Breast epithelium (tissue), 4 donors: ENCODE measurements around the gene MDK. TPM values are rescaled to one million over a fixed set of nuclear protein-coding genes. Genes with fewer than 3 reads are reported as not detected.

Experiments used
- DNase-seq, 2 donors: peaks; one replicate each; pipeline ENCODE4 v3.0.0-alpha.2; 2019; ENCODE audit warnings: low spot score in 2 of 2
- H3K27ac ChIP-seq, 2 donors: fragments of 200-600 bp; sonication (generic) in 1 of 2; one replicate each; pipeline ENCODE4 v1.5.1; 2016 to 2019; ENCODE audit warnings: mild to moderate bottlenecking in 1 of 2
- H3K27me3 ChIP-seq, 2 donors: fragments of 200-600 bp; sonication (generic) in 1 of 2; one replicate each; pipeline versions ENCODE4 v1.5.1 to v1.6.0; 2017 to 2019; ENCODE audit warnings: control low read depth in 1 of 2, mild to moderate bottlenecking in 1 of 2
- H3K36me3 ChIP-seq: fragments of 200-600 bp; one replicate; pipeline ENCODE4 v1.5.1; 2019
- H3K4me1 ChIP-seq, 2 donors: fragments of 200-600 bp; sonication (generic); one replicate each; pipeline ENCODE4 v1.5.1; 2016 to 2019; ENCODE audit warnings: control low read depth in 1 of 2
- H3K4me3 ChIP-seq, 3 donors: fragments of 200-600 bp; sonication (generic); 1 replicate in 2 of 3; 2 replicates in 1 of 3; pipeline ENCODE4 v1.5.1; 2016 to 2019; ENCODE audit warnings: mild to moderate bottlenecking in 3 of 3, moderate library complexity in 2 of 3
- H3K9me3 ChIP-seq, 2 donors: fragments of 200-600 bp; sonication (generic) in 1 of 2; one replicate each; pipeline ENCODE4 v1.5.1; 2016 to 2019; ENCODE audit warnings: control low read depth in 1 of 2
- CTCF ChIP-seq, 3 donors: fragments of 450-650 bp; IDR thresholded peaks; one replicate each; pipeline ENCODE4 v1.5.1; 2016 to 2017; ENCODE audit warnings: antibody characterized with exemption in 3 of 3, mild to moderate bottlenecking in 3 of 3, moderate library complexity in 3 of 3
- POLR2A ChIP-seq: fragments of 450-650 bp; IDR thresholded peaks from one replicate; pipeline ENCODE4 v1.6.1; 2016; ENCODE audit warnings: antibody characterized with exemption, mild to moderate bottlenecking, moderate library complexity
- POLR2AphosphoS5 ChIP-seq, 3 donors: sonication (generic); formaldehyde crosslinking; IDR thresholded peaks; one replicate each; pipeline ENCODE4 v1.6.1; 2017; ENCODE audit warnings: antibody characterized with exemption in 3 of 3
- intact Hi-C: fragments of 100-400 bp; cut with DNase I; formaldehyde crosslinking; loops from one replicate; pipeline ENCODE4 v1.15.1; 2023; ENCODE audit warnings: low total_unique reads
- total RNA-seq, 3 donors: library from RNA; depleted of rRNA; stranded (reverse); fragments of >200 nt; gene quantifications; one replicate each; pipeline ENCODE4 v1.1.0, GENCODE V29; 2016

Gene MDK
- total RNA-seq, 3 donors from 2014 or later = 20.5 to 115 (median 54.7) TPM

- Histone ChIP-seq H3K27me3 (no peaks in the 10 kb centered on the region), H3K27ac (no peak overlapping the region), H3K36me3 (no peaks in the 10 kb centered on the region), H3K4me3 (no peak overlapping the region), H3K9me3 (no peaks in the 10 kb centered on the region), H3K4me1 (no peaks in the 10 kb centered on the region)
- TF ChIP-seq POLR2A (no peak), CTCF (IDR thresholded peaks at IDR 0.05) (no peak), POLR2AphosphoS5 (IDR thresholded peaks at IDR 0.05) (no peak)
- DNase-seq = no peak
- intact Hi-C loops = no loop called here
Measured at GRCh38 chr11:46413760-46414465, 32.4 kb downstream of the MDK start.

GRCh38 chr11:46414466-46414796 lies 33.0 kb downstream of the MDK start:
- no peaks in the 10 kb centered on the region for H3K36me3 ChIP-seq
- no peak overlapping the region for H3K4me3 ChIP-seq

GRCh38 chr11:46414879-46415278 lies 33.4 kb downstream of the MDK start:
- Histone ChIP-seq H3K4me1 (no peaks in the 10 kb centered on the region), H3K36me3 (no peaks in the 10 kb centered on the region), H3K27me3 (no peaks in the 10 kb centered on the region), H3K27ac (no peak overlapping the region), H3K4me3 (no peak overlapping the region), H3K9me3 (no peaks in the 10 kb centered on the region)
- TF ChIP-seq CTCF (IDR thresholded peaks at IDR 0.05) = no peak
- TF ChIP-seq POLR2AphosphoS5 (IDR thresholded peaks at IDR 0.05) = no peak
- no peak for TF ChIP-seq POLR2A
- intact Hi-C loops = no loop called here
- DNase-seq = no peak

More at GRCh38 chr11:46414466-46414796, 33.0 kb downstream of the MDK start:
- intact Hi-C loops = no loop called here
- Histone ChIP-seq H3K9me3 (no peaks in the 10 kb centered on the region), H3K4me1 (no peaks in the 10 kb centered on the region), H3K27ac (no peak overlapping the region), H3K27me3 (no peaks in the 10 kb centered on the region)
- DNase-seq = no peak
- TF ChIP-seq CTCF (IDR thresholded peaks at IDR 0.05) (no peak), POLR2A (no peak), POLR2AphosphoS5 (IDR thresholded peaks at IDR 0.05) (no peak)

- Histone ChIP-seq H3K4me1 (no peaks in the 10 kb centered on the region), H3K27me3 (no peaks in the 10 kb centered on the region), H3K9me3 (no peaks in the 10 kb centered on the region), H3K27ac (no peak overlapping the region), H3K36me3 (no peaks in the 10 kb centered on the region), H3K4me3 (no peak overlapping the region)
- DNase-seq = no peak
- intact Hi-C loops = no loop called here
- TF ChIP-seq POLR2AphosphoS5 (IDR thresholded peaks at IDR 0.05) (no peak), POLR2A (no peak), CTCF (IDR thresholded peaks at IDR 0.05) (no peak)
Measured at GRCh38 chr11:46417711-46418110, 36.2 kb downstream of the MDK start.

GRCh38 chr11:46418751-46419150 lies 37.3 kb downstream of the MDK start:
- no peaks in the 10 kb centered on the region for H3K36me3 ChIP-seq
- intact Hi-C loops = no loop called here
- H3K9me3 ChIP-seq = no peaks in the 10 kb centered on the region
- no peaks in the 10 kb centered on the region for H3K27me3 ChIP-seq
- H3K4me3 ChIP-seq = no peak overlapping the region
- H3K4me1 ChIP-seq = no peaks in the 10 kb centered on the region
- TF ChIP-seq POLR2AphosphoS5 (IDR thresholded peaks at IDR 0.05) (no peak), POLR2A (no peak), CTCF (IDR thresholded peaks at IDR 0.05) (no peak)
- DNase-seq = no peak
- H3K27ac ChIP-seq = no peak overlapping the region
